GM18508 (cell line): ENCODE results near the gene C1orf94.

Experiments
- ATAC-seq: cut with Tn5 transposase; IDR thresholded peaks from one replicate; pipeline ENCODE4 v1.9.1; 2021; ENCODE audit warnings: moderate number of reproducible peaks; ENCODE audit not compliant: insufficient read depth, unreplicated experiment

Gene C1orf94

DNA sequence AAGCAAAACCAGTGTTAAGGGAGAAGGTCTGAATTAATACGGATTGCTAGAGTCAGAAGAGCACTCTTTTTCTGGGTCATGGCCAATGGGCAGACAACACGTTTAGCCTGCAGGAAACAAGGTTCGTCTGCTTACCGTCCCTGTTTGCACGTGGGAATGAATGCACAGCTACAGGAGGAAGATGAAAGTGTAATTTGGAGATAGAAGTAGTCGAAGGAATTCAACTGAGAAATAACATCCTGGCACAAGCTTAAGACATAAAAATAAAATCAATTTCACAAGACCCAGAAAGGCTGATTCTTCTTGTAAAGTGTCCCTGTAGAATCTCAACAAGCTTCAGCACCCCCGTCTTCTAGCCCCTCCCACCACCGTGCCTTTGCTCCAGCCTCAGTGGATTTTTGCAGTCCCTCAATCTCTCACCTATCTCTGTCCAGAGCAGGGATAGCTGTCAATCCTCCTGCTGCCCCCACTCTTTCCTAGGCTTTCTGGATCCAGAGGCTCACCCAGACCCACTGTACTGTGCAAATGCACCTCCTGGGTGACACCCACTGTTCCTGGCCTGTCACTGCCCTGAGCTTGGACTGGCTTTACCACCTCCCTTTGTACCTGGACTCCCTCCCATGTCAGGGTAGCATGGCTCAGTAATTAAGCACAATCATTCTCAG lies 60.6 kb downstream of the C1orf94 start:
- no peak for ATAC-seq

- ATAC-seq: no peak
These were observed 69.3 kb downstream of the C1orf94 start for GRCh38 chr1:34245967-34246366.

DNA sequence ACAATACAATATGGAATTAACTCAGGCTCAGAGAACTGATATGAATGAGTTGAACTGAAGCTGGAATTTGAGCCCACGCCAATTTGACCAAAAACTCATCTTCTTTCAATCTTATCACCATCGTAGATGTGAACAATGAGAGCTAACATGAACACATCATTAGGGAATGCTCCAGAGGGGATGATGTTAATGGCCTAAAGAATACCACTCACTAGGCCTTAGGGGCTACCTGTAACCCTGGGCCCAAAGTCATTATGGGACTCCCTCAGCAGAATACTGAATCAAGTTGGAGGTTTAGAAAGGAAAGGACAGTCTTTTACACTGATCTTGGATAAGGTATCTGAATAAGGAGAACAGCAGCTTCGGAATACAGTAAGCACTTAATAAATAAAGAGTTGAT lies 73.6 kb downstream of the C1orf94 start:
- no peak for ATAC-seq

- no peak for ATAC-seq
These were observed 85.5 kb downstream of the C1orf94 start for GRCh38 chr1:34262023-34262853.

- no peak for ATAC-seq
These were observed 86.2 kb downstream of the C1orf94 start for GRCh38 chr1:34262921-34263320.

DNA sequence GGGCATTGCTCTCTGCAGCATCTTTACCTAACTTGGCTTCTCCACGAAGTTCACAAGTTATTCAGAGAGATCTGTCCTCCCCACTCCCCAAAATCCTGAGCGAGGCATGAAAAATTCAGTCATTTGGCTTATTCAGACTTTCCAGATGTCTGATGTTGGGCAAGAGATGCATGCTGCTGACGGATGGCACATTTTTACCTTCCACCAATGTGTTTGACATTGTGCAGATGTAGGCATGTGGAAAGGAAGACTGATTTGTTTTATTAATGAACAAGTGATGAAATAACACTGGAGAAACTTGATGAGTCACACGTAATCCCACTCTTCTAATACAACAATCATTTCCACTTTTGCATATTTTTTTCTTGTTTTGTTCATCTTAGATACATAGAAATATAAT lies 86.7 kb downstream of the C1orf94 start:
- ATAC-seq: no peak

- ATAC-seq: no peak
These were observed 88.7 kb downstream of the C1orf94 start for GRCh38 chr1:34265396-34265795.

DNA sequence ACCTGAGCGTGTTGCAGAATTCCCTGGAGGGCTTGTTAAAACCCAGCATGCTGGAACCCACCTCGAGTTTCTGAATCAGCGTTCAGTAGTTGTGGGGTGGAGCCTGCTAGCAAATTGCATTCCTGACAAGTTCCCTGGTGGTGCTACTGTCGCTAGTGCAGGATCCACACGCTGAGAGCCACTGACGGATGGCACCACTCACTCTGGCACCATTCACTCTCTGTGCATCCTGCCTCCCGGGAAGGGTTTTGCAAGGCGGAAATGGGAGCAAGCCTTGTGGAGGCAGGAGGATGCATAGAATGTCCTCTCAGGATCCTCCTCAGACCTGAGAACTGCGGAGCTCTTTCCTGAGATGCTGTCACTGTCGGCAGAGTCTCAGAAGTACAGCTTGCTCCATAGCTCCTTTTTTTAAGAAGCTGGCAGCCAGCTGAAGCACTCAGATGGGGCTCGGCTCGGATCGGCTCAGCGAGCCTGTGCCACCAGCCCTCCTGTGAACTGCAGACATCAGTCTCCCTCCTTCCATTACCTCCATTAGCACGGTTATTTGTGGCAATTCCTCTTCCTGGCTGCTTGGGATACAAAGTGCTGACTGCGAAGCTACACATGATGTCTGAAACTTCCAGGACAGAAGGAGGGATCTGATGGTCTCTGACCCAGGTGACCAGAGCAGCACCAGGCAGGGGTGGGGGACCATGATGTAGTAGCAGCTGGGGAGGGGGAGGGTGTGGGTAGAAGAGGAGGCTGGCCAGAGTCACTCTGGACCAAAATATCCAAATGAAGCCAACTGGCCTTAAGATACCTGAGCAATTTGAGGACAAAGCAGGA lies 89.6 kb downstream of the C1orf94 start:
- ATAC-seq: no peak

DNA sequence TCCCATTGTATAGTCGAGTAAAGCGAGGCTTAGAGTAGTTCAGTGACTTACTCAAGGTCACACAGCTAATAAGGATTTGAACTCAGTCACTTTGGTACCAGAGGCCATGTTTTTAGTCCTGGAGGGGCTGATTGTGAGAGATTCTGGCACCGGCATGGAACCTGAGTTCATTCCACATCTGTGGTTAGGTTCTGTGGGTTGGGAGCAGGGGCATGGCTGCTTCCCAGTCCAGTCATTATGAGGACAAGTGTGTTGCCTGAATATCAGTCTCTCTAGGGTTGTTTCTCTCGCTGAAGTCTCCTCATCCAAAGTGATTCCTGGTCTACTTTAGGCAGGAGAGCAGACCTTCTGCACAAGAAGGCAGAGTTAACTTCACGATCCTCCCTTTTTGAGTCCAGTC lies 90.6 kb downstream of the C1orf94 start:
- no peak for ATAC-seq

DNA sequence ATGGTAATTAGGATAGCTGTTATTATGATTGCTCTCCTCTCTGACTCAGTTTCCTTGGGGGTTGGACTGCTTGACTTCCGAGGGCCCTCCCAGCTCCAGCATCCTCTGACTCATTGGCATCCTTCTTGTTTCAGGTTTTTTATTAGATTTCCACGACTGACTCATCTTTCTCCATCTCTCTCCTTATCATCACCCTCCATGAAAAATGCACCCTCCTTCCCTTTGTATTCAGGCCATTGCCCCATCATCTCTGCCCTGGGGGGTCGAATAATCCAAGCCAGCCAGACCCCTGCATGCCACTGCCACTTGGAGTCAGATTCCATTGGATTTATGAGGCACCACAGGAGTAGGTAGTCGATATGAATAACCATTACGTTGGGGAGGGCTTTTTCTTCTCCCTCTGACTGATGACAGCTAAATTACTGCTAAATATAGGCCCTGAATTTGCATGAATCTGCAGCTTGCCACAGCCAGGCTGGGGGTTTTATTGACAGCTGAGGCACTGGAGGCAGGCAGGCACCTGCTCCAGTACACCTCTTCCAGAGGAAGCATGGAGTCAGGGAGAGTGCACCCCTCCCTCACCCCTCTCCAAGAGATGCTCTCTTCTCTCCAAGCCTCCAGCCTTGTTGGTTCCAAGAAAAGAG lies 91.7 kb downstream of the C1orf94 start:
- ATAC-seq: no peak
